K562 (cell line): ENCODE results near the gene MED16. TPM values are rescaled to one million over a fixed set of nuclear protein-coding genes. Genes with fewer than 3 reads are reported as not detected.
A peak's percentile ranks its signal among the peaks of the same experiment; 100 is the strongest.

Experiments used
- ARID3A ChIP-seq: IDR thresholded peaks from 2 replicates; pipeline ENCODE4 v1.6.1; 2012; ENCODE audit warnings: low read depth, low read length, improper control_type of control experiment, borderline replicate concordance
- ATF1 ChIP-seq, 2 experiments: fragments of 450-650 bp in 1 of 2; IDR thresholded peaks; 2 replicates each; pipeline ENCODE4 v1.6.1; 2016; ENCODE audit warnings: missing compliant biosample characterization in 1 of 2, missing genetic modification characterization in 1 of 2
- ATF6 ChIP-seq: sonication (generic); formaldehyde crosslinking; IDR thresholded peaks from 2 replicates; pipeline ENCODE4 v1.4.0; 2020; ENCODE audit warnings: mild to moderate bottlenecking, missing genetic modification reagents
- BRF1 ChIP-seq: IDR thresholded peaks from 3 replicates; pipeline ENCODE4 v1.6.1; 2011; ENCODE audit warnings: borderline replicate concordance, mild to moderate bottlenecking; ENCODE audit not compliant: insufficient read length; ENCODE audit errors: extremely low read depth
- CBFA2T3 ChIP-seq: fragments of 450-650 bp; IDR thresholded peaks from 2 replicates; pipeline ENCODE4 v1.6.1; 2017
- ELF2 ChIP-seq: fragments of 250-450 bp; sonication (Bioruptor Pico); IDR thresholded peaks from 2 replicates; pipeline ENCODE4 v1.5.0; 2021; ENCODE audit warnings: mild to moderate bottlenecking
- FOXO4 ChIP-seq: fragments of 450-650 bp; formaldehyde crosslinking; IDR thresholded peaks from 2 replicates; pipeline ENCODE4 v1.4.0; 2020; ENCODE audit warnings: mild to moderate bottlenecking, moderate library complexity
- MAX ChIP-seq: sonication (generic); formaldehyde crosslinking; IDR thresholded peaks from 2 replicates; pipeline ENCODE4 v1.9.0; 2022; ENCODE audit warnings: mild to moderate bottlenecking, missing genetic modification reagents
- MBD2 ChIP-seq: sonication (generic); IDR thresholded peaks from 2 replicates; pipeline ENCODE4 v1.6.1; 2016; ENCODE audit warnings: low read depth, borderline replicate concordance
- MCM3 ChIP-seq: fragments of 450-650 bp; IDR thresholded peaks from 2 replicates; pipeline ENCODE4 v1.6.1; 2016
- PBX2 ChIP-seq, 2 experiments: IDR thresholded peaks in 1 of 2; conservative IDR thresholded peaks in 1 of 2; 2 replicates each; pipeline ENCODE4 v1.6.1; 2016; ENCODE audit warnings: low read depth in 2 of 2, mild to moderate bottlenecking in 1 of 2, missing compliant biosample characterization in 1 of 2, missing genetic modification characterization in 1 of 2, moderate library complexity in 1 of 2
- POLR2A ChIP-seq: fragments of 450-650 bp; conservative IDR thresholded peaks from 2 replicates; pipeline ENCODE4 v1.6.1; 2016
- RB1 ChIP-seq: fragments of 450-650 bp; IDR thresholded peaks from 2 replicates; pipeline ENCODE4 v1.6.1; 2017; ENCODE audit warnings: low read depth, mild to moderate bottlenecking
- SRSF9 ChIP-seq: fragments of 200-400 bp; formaldehyde crosslinking; IDR thresholded peaks from 2 replicates; pipeline ENCODE4 v1.6.1; 2017; ENCODE audit warnings: low read depth, low read length, borderline replicate concordance
- TCF7L2 ChIP-seq: fragments of 150-350 bp; IDR thresholded peaks from 2 replicates; pipeline ENCODE4 v1.6.1; 2016; ENCODE audit warnings: low read depth, mild to moderate bottlenecking, low read length, moderate library complexity
- ZBTB7A ChIP-seq: IDR thresholded peaks from 2 replicates; pipeline ENCODE4 v1.6.1; 2011; ENCODE audit warnings: low read depth, mild to moderate bottlenecking, low read length, moderate library complexity, borderline replicate concordance; ENCODE audit not compliant: control insufficient read depth
- ZBTB9 ChIP-seq: fragments of 450-650 bp; formaldehyde crosslinking; IDR thresholded peaks from 2 replicates; pipeline ENCODE4 v1.4.0; 2020; ENCODE audit warnings: mild to moderate bottlenecking, moderate library complexity
- ZNF316 ChIP-seq: fragments of 450-650 bp; IDR thresholded peaks from 2 replicates; pipeline ENCODE4 v1.6.1; 2016
- polyA plus RNA-seq, 8 experiments: library from polyadenylated mRNA; depleted of rRNA in 4 of 8; stranded (reverse) in 5 of 8; unstranded in 3 of 8; fragments of >200 nt; fragmentation: Nextera tagmentation in 2 of 8; fragmentation: Illumina TruSeq in 1 of 8; extraction: Ambion mirVana in 2 of 8; extraction: Trizol in 1 of 8; gene quantifications; 2 replicates each; pipeline versions ENCODE4 v1.2.1 to v1.2.3, GENCODE V29; 2011 to 2014; ENCODE audit warnings: inconsistent platforms in 1 of 8, missing spikeins in 1 of 8
- total RNA-seq, 7 experiments: library from RNA; depleted of rRNA in 6 of 7; stranded (reverse); fragments of >200 nt in 6 of 7; fragmentation: Illumina TruSeq in 2 of 7; extraction: Trizol in 2 of 7; gene quantifications; 2 replicates each; pipeline versions ENCODE4 v1.2.1 to v1.2.3, GENCODE V29; 2011 to 2021; ENCODE audit warnings: low replicate concordance in 1 of 7

MED16 gene
- total and polyA plus RNA-seq, 9 of the 15 experiments (the other 6 are each of a cell fraction or from before 2014, with no cell fraction given): 0.89 to 59.9 (median 8.6) TPM

GRCh38 chr19:862581-863314, 30.2 kb downstream of the MED16 start (continued):
- no peak for TF ChIP-seq ZNF316
- peak; percentile 91 for TF ChIP-seq MAX (CRISPR knock-in tag)
- TF ChIP-seq ARID3A: no peak
- TF ChIP-seq POLR2A: peak; percentile 54; the same call in 1 of the 2 replicates
- peak; percentile 40; the same call in 1 of the 2 replicates for TF ChIP-seq ZBTB9 (CRISPR knock-in tag)
- no peak for TF ChIP-seq ELF2 (CRISPR knock-in tag)
- TF ChIP-seq FOXO4 (CRISPR knock-in tag): no peak
- TF ChIP-seq ZBTB7A: peak; percentile 72; the same call in 1 of the 2 replicates
- TF ChIP-seq BRF1: no peak
- no peak for TF ChIP-seq ATF1 (CRISPR knock-in tag; IDR thresholded peaks at IDR 0.05)
- TF ChIP-seq ATF1 (tag; IDR thresholded peaks at IDR 0.05): no peak
- 0 out of 2 replicates have a peak, but pooled peaks have one; percentile 33 for TF ChIP-seq RB1
- no peak for TF ChIP-seq SRSF9
- TF ChIP-seq ATF6 (CRISPR knock-in tag): no peak
- TF ChIP-seq CBFA2T3: no peak
- no peak for TF ChIP-seq PBX2 (CRISPR knock-in tag; IDR thresholded peaks at IDR 0.05; ENCODE audit: low read depth)
- TF ChIP-seq PBX2 (tag; conservative IDR thresholded peaks at IDR 0.05; ENCODE audit: low read depth): no peak
- no peak for TF ChIP-seq MCM3
- peak; percentile 3; the same call in 1 of the 2 replicates for TF ChIP-seq MBD2
- TF ChIP-seq TCF7L2: no peak
